Mucosa of rectum (tissue), 2 donors: ENCODE measurements around the gene LAMA4.

Experiments used
- H3K27ac ChIP-seq, 2 donors: one replicate each; pipeline ENCODE4 v1.7.0; 2013; ENCODE audit warnings: inconsistent platforms in 2 of 2, low read depth in 2 of 2, low read length in 2 of 2
- H3K27me3 ChIP-seq, 2 donors: one replicate each; pipeline ENCODE4 v1.7.0; 2013; ENCODE audit warnings: low read length in 2 of 2; ENCODE audit not compliant: control insufficient read depth in 2 of 2, insufficient read depth in 2 of 2
- H3K36me3 ChIP-seq, 2 donors: one replicate each; pipeline ENCODE4 v1.7.0; 2013; ENCODE audit warnings: low read length in 2 of 2; ENCODE audit not compliant: control insufficient read depth in 2 of 2, insufficient read depth in 2 of 2
- H3K4me1 ChIP-seq, 2 donors: one replicate each; pipeline ENCODE4 v1.7.0; 2013; ENCODE audit warnings: low read length in 2 of 2, mild to moderate bottlenecking in 1 of 2; ENCODE audit not compliant: control insufficient read depth in 2 of 2, insufficient read depth in 2 of 2
- H3K4me3 ChIP-seq, 2 donors: one replicate each; pipeline ENCODE4 v1.7.0; 2013; ENCODE audit warnings: low read length in 2 of 2
- H3K9ac ChIP-seq, 2 donors: one replicate each; pipeline ENCODE4 v1.7.0; 2013; ENCODE audit warnings: low read length in 2 of 2, low read depth in 1 of 2, mild to moderate bottlenecking in 1 of 2
- H3K9me3 ChIP-seq, 2 donors: one replicate each; pipeline ENCODE4 v1.7.0; 2013; ENCODE audit warnings: low read length in 2 of 2; ENCODE audit not compliant: control insufficient read depth in 2 of 2
- donor health status: healthy.
- donor health status: Normal muscosa, but diverticular disease.

LAMA4 gene

GRCh38 chr6:112253841-112254816 is at the start of gene LAMA4:
Gene LAMA4, minus strand, starts transcription at chr6:112254567. Its CDS starts 417 bp downstream, at chr6:112254150.
- peaks cover 0 to 3% of the 10 kb centered on the region in 2 donors for H3K4me1 ChIP-seq
- H3K36me3 ChIP-seq, result no peaks in the 10 kb centered on the region
- no peaks in the 10 kb centered on the region for H3K9me3 ChIP-seq
- H3K27me3 ChIP-seq, result peaks cover 0 to 5% of the 10 kb centered on the region in 2 donors
- peak within 1 kb of the TSS; percentile 67 to 80 for H3K27ac ChIP-seq
- peak within 1 kb of the TSS; percentile 71 to 74 for H3K4me3 ChIP-seq
- peak within 1 kb of the TSS; percentile 67 to 70 for H3K9ac ChIP-seq

GRCh38 chr6:112302142-112302705 is 47.9 kb upstream of the LAMA4 start:
- H3K9ac ChIP-seq, result no peak overlapping the region
- H3K4me3 ChIP-seq, result no peak overlapping the region
- no peaks in the 10 kb centered on the region for H3K27me3 ChIP-seq
- H3K4me1 ChIP-seq, result peaks cover 0 to 3% of the 10 kb centered on the region in 2 donors
- no peaks in the 10 kb centered on the region for H3K9me3 ChIP-seq
- no peaks in the 10 kb centered on the region for H3K36me3 ChIP-seq
- no peak overlapping the region for H3K27ac ChIP-seq

- Histone ChIP-seq H3K4me1 (peaks cover 0 to 3% of the 10 kb centered on the region in 2 donors), H3K27ac (no peak overlapping the region), H3K27me3 (no peaks in the 10 kb centered on the region), H3K4me3 (no peak overlapping the region), H3K9ac (no peak overlapping the region), H3K36me3 (no peaks in the 10 kb centered on the region), H3K9me3 (no peaks in the 10 kb centered on the region)
Measured at GRCh38 chr6:112300896-112301295, 46.5 kb upstream of the LAMA4 start.

GRCh38 chr6:112298816-112299281 is 44.5 kb upstream of the LAMA4 start:
- H3K9ac ChIP-seq, result no peak overlapping the region
- H3K27me3 ChIP-seq, result no peaks in the 10 kb centered on the region
- no peaks in the 10 kb centered on the region for H3K36me3 ChIP-seq
- H3K4me1 ChIP-seq, result peaks cover 0 to 3% of the 10 kb centered on the region in 2 donors
- H3K27ac ChIP-seq, result peak overlapping the region; percentile 34 to 56
- no peak overlapping the region for H3K4me3 ChIP-seq
- no peaks in the 10 kb centered on the region for H3K9me3 ChIP-seq

- no peak overlapping the region for H3K4me3 ChIP-seq
- H3K27ac ChIP-seq, result peak overlapping the region in 1 of 2 donors; percentile 23
- H3K9me3 ChIP-seq, result no peaks in the 10 kb centered on the region
- peaks cover 0 to 3% of the 10 kb centered on the region in 2 donors for H3K4me1 ChIP-seq
- H3K9ac ChIP-seq, result no peak overlapping the region
- no peaks in the 10 kb centered on the region for H3K27me3 ChIP-seq
- no peaks in the 10 kb centered on the region for H3K36me3 ChIP-seq
Measured at GRCh38 chr6:112298021-112298745, 43.8 kb upstream of the LAMA4 start.

- no peak overlapping the region for H3K9ac ChIP-seq
- no peaks in the 10 kb centered on the region for H3K36me3 ChIP-seq
- H3K27me3 ChIP-seq, result no peaks in the 10 kb centered on the region
- H3K27ac ChIP-seq, result no peak overlapping the region
- no peaks in the 10 kb centered on the region for H3K9me3 ChIP-seq
- no peak overlapping the region for H3K4me3 ChIP-seq
- H3K4me1 ChIP-seq, result peaks cover 0 to 3% of the 10 kb centered on the region in 2 donors
Measured at GRCh38 chr6:112296694-112297093, 42.3 kb upstream of the LAMA4 start.

- no peaks in the 10 kb centered on the region for H3K27me3 ChIP-seq
- H3K9ac ChIP-seq, result no peak overlapping the region
- H3K36me3 ChIP-seq, result no peaks in the 10 kb centered on the region
- H3K9me3 ChIP-seq, result no peaks in the 10 kb centered on the region
- peaks cover 0 to 3% of the 10 kb centered on the region in 2 donors for H3K4me1 ChIP-seq
- H3K27ac ChIP-seq, result no peak overlapping the region
- H3K4me3 ChIP-seq, result no peak overlapping the region
Measured at GRCh38 chr6:112296122-112296521, 41.8 kb upstream of the LAMA4 start.

GRCh38 chr6:112291161-112291762 is 36.9 kb upstream of the LAMA4 start:
- Histone ChIP-seq H3K4me3 (no peak overlapping the region), H3K9ac (no peak overlapping the region), H3K4me1 (peaks cover 0 to 9% of the 10 kb centered on the region in 2 donors), H3K9me3 (no peaks in the 10 kb centered on the region), H3K36me3 (no peaks in the 10 kb centered on the region), H3K27me3 (no peaks in the 10 kb centered on the region), H3K27ac (no peak overlapping the region)

GRCh38 chr6:112289038-112289566 is 34.7 kb upstream of the LAMA4 start:
- Histone ChIP-seq H3K36me3 (no peaks in the 10 kb centered on the region), H3K27ac (peak overlapping the region in 1 of 2 donors; percentile 59), H3K27me3 (no peaks in the 10 kb centered on the region), H3K4me1 (peaks cover 0 to 9% of the 10 kb centered on the region in 2 donors), H3K9ac (no peak overlapping the region), H3K4me3 (no peak overlapping the region), H3K9me3 (no peaks in the 10 kb centered on the region)
